Myocyte (in vitro differentiated cells): ENCODE measurements around the gene ARMH3. TPM values are rescaled to one million over a fixed set of nuclear protein-coding genes. Genes with fewer than 3 reads are reported as not detected.
A peak's percentile ranks its signal among the peaks of the same experiment; 100 is the strongest.
"Not testable (repeated sequence)": the region's sequence is repeated elsewhere in the genome, so short reads cannot be mapped to it uniquely, and the experiment has no call there.

Experiments used
- DNase-seq: peaks from one replicate; pipeline ENCODE4 v3.0.0-alpha.2; 2012; ENCODE audit warnings: low read depth
- total RNA-seq: library from RNA; depleted of rRNA; stranded (reverse); fragments of >200 nt; gene quantifications from 2 replicates; pipeline ENCODE4 v1.2.3, GENCODE V29; 2014

The ARMH3 gene
- total RNA-seq, 1 donor from 2014 or later, result 7.4 TPM

DNA sequence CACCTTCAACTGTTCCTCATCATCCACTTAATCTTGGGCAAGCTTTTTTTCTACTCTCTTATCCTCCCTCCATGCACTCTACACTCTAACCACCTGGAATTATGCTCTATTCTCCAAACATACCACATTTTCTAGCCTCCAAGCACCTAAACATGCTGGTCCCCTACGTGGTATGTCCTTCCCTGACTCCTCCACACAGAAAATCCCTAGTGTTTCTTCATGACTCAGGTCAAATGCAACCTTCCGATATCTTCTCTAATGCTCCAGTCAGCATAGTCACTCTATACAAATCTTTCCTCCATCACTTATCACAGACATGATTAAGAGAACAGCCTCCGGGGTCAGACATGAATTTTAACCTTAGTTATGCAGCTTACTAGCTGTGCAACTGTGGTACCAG is 68.8 kb downstream of the ARMH3 start:
- no peak for DNase-seq

DNA sequence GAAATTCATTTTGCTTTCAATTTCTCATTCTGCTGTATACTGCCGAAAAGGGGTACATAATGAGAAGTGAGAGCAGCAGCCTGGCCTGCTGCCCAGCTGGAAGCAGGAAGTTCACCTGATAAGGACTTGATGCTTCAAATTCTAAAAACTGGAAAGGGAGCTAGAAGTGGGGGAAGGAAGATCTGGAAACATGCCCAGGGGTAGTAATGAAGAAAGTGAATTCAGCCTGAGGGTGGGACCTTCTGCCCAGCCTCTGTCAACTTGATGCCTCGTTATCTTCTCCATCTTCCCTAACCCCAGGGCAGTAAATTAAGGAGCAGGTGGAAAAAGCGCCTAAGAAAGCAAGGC is 69.4 kb downstream of the ARMH3 start:
- DNase-seq, result no peak

DNA sequence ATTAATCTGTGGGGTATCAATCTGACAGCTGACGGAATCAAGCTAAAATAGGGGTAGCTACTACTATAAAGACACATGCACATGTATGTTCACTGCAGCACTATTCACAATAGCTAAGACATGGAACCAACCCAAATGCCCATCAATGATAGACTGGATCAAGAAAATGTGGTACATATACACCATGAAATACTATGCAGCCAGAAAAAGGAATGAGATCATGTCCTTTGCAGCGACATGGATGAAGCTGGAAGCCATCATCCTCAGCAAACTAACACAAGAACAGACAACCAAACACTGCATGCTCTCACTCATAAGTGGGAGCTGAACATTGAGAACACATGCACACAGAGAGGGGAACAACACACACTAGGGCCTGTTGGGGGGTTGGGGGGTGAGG is 75.3 kb downstream of the ARMH3 start:
- DNase-seq, result not testable (repeated sequence)

DNA sequence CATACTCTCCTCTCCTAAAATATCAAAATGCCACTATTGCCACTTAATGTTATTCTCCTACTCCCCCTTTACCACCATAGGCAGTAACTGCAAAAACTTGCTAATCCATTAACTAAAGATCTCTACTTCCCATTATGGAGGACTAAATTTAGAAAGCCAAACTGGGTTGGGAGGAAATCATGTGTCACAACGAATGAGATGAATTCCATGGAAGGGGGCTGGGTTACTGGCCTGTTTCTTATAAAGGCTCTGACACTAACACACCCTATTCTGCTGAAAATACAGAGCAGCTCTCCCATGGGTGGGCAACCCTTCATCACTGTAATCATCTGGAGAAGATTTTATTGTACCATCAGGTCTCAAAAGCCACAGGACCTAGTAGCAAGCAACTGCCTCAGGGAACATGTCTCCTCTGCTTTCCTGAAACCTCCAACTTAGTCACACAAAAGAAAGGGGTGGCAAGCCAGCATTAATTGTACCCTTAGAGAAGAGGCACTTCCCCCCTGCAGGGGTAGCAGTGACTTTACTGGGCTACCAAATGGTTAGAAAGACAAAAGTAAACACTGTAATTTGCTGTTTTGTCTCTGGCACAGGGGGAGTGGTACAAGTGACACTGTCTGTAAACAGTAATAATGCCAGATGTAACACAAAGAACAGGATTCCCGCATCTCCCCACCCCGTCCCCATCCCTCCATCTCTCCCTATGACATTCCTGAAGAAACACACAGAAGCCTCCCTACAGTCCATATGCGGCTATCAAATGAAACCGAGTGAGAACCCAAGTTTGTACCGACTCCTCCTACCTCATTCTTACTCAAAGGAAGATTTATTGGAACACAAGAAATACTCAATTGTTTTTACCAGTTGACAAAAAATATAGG is 81.6 kb downstream of the ARMH3 start:
- peak; percentile 74 for DNase-seq

DNA sequence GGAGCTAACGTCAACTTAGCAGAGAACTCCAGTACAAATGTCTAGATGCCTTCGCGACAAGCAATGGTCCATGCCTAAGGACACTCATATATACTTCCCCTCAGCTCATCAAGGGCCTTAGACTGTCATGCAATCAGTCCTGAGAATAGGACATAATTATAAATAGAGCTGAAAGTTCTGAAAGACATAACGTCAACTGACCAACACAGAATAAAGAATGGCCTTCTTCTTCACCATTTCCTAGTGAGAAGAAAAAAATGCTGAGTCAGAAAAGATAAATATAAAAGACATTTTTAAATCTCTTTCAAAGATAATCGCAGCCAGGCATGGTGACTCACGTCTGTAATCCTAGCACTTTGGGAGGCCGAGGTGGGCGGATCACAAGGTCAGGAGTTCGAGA is 83.2 kb downstream of the ARMH3 start:
- no peak for DNase-seq

DNA sequence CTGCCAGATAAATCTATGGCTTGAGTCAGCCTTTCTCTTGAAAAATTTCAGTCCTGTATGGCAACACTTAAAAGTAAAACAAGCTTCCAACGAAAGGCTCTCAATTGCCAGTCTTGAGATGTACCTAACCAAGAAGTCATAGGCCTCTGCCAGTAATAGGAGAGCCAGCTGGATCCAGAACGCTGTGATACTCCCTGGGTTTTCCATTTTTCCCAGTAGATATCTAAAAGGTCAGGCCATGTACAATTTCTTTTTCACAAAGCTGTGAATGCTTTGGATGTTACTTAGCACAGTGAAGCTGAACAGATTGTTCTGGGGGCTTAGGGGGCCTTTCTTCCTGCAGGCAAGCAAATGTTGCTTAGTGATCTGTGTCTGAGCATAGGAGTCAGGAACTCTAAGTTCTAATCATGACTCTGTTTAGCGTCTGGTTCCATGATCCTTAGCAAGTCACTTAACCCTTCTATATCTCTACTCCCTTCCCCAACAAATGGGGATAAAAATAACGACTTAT is 86.5 kb downstream of the ARMH3 start:
- DNase-seq, result no peak

DNA sequence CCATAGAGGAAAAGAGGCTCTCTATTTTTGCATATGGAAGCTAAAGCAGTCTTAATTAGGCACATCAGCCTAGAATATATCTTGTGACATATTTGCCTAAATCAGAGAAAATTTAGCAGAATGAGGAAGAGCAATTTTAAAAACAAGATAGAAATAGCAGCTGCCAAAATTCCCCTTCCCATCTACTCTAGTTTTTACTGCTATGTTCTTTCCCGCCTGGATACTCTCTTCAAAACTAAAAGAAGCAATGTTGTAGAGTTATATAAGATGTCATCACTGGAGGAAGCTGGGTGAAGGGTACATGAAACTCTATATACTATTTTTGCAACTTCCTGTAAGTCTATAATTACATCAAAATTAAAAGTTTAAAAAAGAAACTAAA is 87.0 kb downstream of the ARMH3 start:
- DNase-seq, result no peak

DNA sequence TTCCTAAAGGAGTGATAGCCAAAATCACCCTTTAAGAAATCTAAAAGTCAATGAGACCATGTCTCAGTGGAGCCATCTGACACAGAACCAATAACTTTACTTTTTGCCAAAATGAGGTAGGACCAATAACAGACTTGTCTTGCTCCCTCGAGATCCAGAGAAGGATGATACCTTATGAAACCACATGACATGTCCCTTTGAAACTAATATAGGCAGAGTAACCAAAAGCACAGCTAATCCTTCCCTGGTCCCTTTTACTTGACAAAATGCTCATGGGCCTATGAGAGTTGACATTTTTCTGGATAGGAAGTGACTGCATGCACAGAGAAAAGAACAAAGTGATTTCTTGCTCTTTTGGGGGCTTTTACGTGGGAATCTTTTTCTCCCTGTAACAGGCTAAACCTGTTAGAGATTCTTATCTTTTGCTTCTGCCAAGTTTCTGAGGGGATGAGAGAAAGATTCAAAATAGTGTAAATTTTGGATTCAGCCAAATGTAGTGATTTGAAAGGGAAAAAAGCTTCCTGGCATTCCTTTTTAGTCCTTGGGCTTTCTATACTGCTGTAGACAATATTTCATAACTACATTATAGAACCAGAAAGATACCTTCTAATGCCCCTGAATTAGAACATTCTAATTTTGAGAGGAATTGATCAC is 87.6 kb downstream of the ARMH3 start:
- DNase-seq, result no peak

DNA sequence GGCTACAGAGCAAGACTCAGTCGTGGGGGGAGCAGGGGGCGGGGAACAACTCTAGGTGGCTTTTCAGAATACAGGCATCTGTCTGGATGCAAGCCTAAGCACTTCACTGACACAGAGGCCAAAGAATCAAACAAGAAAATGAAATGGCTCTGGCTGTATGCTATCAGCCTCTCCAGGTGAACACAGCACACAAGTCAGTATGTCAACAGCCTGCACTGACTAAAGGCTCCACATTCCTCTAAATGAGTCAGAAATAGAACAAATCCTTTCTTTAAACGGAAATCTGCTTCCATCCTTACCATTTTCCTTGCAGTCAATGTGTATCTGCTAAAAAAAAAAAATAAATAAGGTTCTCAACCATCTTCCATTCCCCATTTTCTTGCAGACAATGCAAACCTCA is 88.3 kb downstream of the ARMH3 start:
- DNase-seq, result no peak

DNA sequence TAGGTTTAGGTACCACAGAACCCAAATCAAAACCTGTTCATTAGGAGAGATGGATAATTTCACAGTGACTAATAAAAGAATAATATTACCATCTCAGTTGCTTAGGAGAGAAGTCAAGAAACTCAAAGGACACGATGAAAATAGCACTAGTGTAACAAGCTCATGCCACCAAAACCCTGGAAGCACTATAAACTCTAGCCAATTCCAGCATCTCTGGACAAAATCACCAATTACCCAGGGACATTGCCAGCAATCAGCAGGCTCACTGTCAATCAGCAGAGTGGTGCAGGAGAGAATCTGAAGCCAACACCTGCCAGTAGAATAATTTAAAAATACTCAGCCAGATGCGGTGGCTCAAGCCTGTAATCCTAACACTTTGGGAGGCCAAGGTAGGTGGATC is 88.9 kb downstream of the ARMH3 start:
- DNase-seq, result peak; percentile 7

DNA sequence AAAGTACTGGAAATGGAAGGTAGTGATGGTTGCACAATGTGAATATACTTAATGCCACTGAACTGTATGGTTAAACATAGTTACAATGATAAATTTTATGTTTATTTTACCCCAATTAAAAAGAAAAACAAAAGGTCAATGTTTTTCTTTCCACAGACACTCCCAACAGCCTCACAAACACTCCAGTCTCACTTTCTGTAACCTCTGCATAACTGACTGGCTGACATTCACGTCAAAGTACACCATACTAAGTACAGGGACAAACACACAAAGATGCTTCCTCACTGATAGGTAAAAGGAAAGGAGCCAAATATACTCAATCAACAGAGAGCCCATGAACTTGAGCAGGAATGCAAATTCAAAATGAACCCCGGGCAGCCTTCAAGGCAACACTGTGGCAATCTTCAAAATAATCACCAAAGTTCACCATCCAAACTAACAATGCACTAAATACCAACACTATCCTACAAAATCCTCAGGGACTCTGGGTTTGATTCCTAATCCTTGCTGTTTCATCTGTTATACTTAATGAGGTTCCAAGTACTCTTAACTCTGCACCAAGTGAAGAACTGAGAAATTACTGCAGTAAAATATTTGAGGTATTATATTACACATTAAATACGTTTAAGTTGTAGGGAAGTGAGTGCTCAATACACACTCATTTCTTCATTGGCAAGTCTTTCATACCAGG is 90.8 kb downstream of the ARMH3 start:
- no peak for DNase-seq

DNA sequence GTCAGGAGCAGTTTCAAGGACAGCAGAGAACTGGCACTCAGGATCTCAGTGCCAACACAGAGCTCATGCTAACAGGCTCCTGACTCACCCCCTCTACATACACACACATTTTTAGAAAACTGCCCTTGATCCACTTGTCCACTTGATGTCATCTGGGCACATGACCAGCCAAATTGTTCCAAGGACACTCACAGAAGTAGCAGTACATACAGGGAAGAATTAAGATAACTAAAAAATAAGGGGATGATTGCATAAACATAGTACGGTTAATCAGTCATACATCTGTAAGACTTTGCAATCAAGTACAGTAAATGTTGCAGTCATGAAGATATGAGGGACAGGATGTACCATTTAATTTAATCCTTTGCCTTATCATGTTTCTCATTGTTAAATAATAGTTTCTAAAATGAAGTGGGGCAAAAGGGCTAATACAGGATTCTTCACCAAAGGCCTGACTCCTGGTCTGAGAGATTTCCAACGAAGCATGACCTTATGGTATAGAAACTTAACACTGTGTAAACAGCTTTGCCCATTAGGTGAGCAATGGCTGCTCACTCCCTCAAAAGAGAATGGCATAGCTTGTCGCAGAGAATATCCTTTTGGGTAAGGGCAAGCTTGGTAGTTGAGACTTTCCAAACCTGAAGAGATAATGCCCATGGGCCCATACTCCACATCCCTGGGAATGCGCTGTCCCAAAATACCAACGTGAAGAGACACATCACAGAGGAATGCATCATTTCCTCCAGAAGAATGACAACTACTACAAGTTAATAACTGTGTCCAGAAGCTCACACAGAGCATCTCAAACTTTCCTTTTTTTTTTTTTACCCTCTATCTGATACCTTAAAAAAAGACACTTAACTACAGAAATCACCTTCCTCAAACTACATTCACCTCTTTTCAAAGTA is 94.1 kb downstream of the ARMH3 start:
- peak; percentile 59 for DNase-seq

DNA sequence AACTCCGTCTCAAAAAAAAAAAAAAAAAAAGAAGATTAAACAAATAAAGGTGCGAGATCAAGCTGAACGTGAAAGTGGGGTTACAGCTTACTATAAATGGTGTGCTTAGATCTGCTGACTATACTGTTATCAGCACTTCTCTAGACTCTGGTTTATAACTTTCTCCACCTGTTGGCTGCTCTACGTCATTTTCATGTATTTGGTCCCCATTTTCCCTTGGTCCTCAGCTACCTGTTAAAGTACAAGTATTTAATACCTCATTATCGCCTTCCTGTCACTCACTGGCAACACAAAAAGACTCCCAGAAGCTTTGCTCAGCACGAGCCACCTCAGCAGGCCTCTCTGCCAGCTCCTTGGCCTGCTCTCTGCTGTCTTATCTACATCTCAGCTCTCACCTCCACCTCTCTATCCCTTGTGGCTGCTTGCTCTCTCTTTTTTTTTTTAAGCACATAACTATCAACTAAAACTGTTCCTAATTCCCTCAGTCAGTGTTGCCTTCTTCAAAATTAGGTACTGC is 95.0 kb downstream of the ARMH3 start:
- no peak for DNase-seq

DNA sequence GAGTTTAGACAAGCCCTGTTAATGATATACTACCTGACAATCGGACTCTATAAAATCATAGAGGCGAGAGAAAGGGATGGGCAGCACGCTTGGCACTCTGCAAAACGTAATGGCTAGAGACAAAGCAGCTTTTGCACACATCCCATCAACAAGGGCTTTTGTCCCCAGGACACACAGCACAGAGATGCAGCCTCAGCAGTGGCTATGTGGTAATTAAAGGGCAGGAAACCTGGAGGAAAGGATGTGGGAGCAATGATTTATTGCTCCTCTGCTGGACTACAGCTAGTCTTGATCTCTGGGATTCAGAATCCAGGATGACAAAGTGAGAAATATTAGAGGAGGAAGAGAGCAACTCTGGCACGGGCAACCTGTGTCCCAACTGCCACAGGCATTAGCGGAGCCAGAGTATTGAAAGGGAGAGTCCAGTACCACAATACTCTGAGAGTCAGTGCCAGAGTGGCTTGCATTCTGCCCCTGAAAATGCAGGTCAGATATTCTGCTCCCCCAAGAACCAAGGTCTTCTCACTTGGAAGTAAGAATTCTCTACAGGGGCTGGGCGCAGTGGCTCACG is 96.5 kb downstream of the ARMH3 start:
- no peak for DNase-seq

DNA sequence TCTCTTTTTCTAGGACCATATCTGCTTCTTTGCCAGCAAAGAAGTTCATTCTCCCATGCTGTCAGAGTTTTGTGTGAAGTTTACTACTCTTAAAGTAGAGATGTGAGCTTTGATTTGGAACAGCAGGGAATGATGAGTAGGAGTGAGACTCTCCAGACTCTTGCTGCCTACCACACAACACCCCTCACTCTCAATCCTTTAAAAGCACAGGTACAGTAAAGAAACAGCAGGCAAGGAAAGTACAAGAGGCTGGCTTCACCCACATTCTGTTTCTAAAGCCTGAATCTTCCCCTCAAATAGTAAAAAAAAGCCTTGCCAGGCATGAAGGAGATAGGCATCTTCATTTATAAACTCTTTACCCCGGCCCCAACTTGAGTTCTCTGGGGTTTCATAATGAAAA is 97.3 kb downstream of the ARMH3 start:
- DNase-seq, result no peak

DNA sequence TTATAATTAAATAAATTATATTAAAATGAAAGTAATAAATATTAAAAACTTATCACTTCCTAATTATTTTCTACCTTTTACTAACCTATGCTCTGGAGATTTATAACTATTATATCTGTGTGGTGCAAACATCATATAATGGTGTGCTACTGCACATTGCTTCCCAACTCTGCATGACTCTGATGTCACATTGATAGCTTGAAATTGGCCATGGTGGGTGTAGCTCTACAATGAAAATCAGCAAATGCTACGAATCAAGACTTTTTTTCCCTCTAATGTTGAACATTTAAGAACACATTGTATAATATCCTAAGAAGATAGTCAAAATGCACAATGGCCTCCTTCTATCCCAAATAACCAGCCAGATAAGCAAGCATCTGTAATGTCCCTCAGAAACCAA is 99.1 kb downstream of the ARMH3 start:
- DNase-seq, result no peak

DNA sequence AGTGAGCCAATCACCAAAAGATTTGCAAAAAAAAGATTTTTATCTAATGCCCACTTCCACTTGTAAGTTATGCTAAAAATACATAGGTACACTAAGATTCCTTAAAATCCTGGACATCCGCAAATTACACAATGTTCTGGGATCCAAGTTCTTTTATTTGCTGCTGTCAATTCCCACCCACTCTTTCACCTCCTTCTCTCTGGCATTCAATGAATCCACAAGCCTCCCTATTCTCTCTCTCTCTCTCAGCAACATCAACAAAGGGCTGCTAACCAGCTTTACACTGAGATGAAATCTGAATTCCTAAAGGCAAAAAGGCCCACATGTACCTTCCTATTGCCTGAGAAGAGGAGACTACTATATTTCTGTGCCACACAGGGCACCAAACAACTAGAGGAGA is 99.9 kb downstream of the ARMH3 start:
- no peak for DNase-seq

DNA sequence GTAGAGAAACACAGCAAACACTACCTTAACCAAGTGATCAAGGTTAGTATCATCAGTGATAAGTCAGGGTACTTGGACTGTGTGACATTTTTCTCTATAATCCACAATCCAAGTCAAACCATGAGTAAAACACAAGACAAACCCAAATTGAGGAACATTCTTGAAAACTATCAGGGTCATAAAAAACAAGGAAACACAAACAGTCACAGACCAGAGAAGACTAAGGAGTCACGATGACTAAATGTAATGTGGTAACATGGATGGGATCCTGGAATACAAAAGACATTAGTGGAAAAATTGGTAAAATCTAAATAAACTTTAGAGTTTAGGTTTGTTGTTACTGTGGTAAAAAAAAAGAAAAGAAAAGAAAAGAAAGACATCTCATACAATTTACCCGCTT is 103.8 kb downstream of the ARMH3 start:
- no peak for DNase-seq

DNA sequence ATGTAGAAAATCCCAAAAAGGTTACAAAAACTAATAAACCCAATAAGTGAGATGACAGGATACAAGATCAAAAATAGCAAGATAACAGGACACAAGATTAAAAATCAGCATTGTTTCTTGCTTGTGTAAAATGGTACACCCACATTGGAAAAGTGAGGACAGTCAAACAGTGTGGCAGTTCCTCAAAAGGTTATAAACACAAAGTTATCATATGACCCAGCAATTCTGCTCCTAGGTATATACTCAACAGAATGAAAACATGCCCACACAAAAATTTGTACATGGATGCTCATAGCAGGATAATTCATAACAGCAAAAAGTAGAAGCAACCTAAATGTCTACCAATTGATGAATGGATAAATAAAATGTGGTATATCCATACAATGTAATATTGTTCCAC is 105.8 kb downstream of the ARMH3 start:
- no peak for DNase-seq

DNA sequence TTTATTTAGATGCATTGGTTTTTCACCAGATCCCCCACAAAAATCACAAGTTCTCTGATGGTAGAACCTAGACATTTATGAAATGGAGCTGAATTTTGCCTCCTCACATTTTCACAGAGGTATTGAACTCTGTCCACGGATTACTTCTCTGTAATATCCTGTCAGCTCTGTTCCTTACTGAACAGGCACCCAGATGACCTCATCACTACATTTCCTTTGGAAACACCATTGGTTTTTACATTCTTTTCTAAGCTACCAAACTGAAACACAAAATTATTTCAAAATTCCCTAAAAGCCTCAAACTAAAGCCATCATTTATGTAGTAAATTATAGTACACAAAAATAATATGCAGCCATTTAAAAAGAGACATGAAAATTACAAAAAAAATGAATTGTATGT is 114.1 kb downstream of the ARMH3 start:
- DNase-seq, result no peak

DNA sequence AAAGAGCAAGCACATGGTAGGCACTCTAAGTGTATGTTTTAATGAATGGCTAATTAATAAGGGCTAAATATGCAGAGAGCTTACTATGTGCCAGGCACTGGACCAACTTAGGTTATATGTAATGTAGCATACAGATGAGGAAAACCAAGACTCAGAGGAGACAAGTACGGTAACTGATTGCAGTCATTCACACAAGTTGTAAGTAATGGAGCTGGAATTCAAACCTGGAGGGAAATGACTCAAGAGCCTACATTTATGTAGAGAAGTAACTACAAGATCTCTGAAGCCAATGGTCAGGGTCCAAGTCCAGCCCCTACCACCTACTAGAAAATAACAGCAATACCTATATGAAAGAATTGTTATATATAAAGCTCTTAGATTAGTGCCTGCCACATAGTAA is 115.1 kb downstream of the ARMH3 start:
- no peak for DNase-seq
